GM23248 (cell line): ENCODE data around the gene WNT1. TPM values are rescaled to one million over a fixed set of nuclear protein-coding genes. Genes with fewer than 3 reads are reported as not detected.

Experiments used
- DNase-seq: peaks from one replicate; pipeline ENCODE4 v3.0.0-alpha.2; 2015
- H2AFZ ChIP-seq: fragments of 200-600 bp; sonication (generic); 2 replicates; pipeline ENCODE4 v1.6.1; 2016; ENCODE audit warnings: antibody characterized with exemption
- H3F3A ChIP-seq: fragments of 200-600 bp; sonication (generic); 2 replicates; pipeline ENCODE4 v1.6.1; 2016; ENCODE audit warnings: mild to moderate bottlenecking, antibody characterized with exemption, mixed run types; ENCODE audit not compliant: insufficient read depth
- H3K27ac ChIP-seq: fragments of 200-600 bp; sonication (generic); 2 replicates; pipeline ENCODE4 v1.5.1; 2016; ENCODE audit warnings: mild to moderate bottlenecking
- H3K27me3 ChIP-seq: fragments of 200-600 bp; sonication (generic); replicated peaks from 2 replicates; pipeline ENCODE4 v1.6.1; 2016; ENCODE audit warnings: mild to moderate bottlenecking; ENCODE audit not compliant: insufficient read depth
- H3K36me3 ChIP-seq: fragments of 200-600 bp; sonication (generic); 2 replicates; pipeline ENCODE4 v1.6.1; 2016; ENCODE audit warnings: low read depth, mild to moderate bottlenecking
- H3K4me1 ChIP-seq: fragments of 200-600 bp; sonication (generic); 2 replicates; pipeline ENCODE4 v1.6.1; 2016; ENCODE audit warnings: mild to moderate bottlenecking; ENCODE audit not compliant: insufficient read depth
- H3K4me2 ChIP-seq: fragments of 200-600 bp; sonication (generic); one replicate; pipeline ENCODE4 v1.6.1; 2016; ENCODE audit warnings: mild to moderate bottlenecking; ENCODE audit not compliant: unreplicated experiment
- H3K4me3 ChIP-seq: fragments of 200-600 bp; sonication (generic); 2 replicates; pipeline ENCODE4 v1.5.1; 2016; ENCODE audit warnings: mild to moderate bottlenecking
- H3K79me2 ChIP-seq: fragments of 200-600 bp; sonication (generic); 2 replicates; pipeline ENCODE4 v1.6.1; 2016; ENCODE audit warnings: mild to moderate bottlenecking; ENCODE audit not compliant: insufficient read depth
- H3K9ac ChIP-seq: fragments of 200-600 bp; sonication (generic); 2 replicates; pipeline ENCODE4 v1.6.1; 2016; ENCODE audit warnings: mild to moderate bottlenecking
- H3K9me2 ChIP-seq: fragments of 200-600 bp; sonication (generic); 2 replicates; pipeline ENCODE4 v1.6.1; 2016; ENCODE audit warnings: mixed run types, mild to moderate bottlenecking, moderate library complexity; ENCODE audit not compliant: insufficient read depth
- H3K9me3 ChIP-seq: fragments of 200-600 bp; sonication (generic); one replicate; pipeline ENCODE4 v1.6.1; 2017; ENCODE audit warnings: low read depth
- H4K20me1 ChIP-seq: fragments of 200-600 bp; sonication (generic); 2 replicates; pipeline ENCODE4 v1.6.0; 2016; ENCODE audit not compliant: insufficient read depth
- EZH2 ChIP-seq: fragments of 200-600 bp; sonication (generic); IDR thresholded peaks from 2 replicates; pipeline ENCODE4 v1.6.1; 2018; ENCODE audit warnings: antibody characterized with exemption, mild to moderate bottlenecking; ENCODE audit not compliant: insufficient read depth, poor library complexity, severe bottlenecking
- EZH2phosphoT487 ChIP-seq: fragments of 200-600 bp; sonication (generic); IDR thresholded peaks from 2 replicates; pipeline ENCODE4 v1.6.1; 2018; ENCODE audit warnings: antibody characterized with exemption, moderate library complexity, mild to moderate bottlenecking, low read depth; ENCODE audit not compliant: insufficient read depth
- WGBS, 2 experiments: methylation state at CpG; one replicate each; pipeline ENCODE4 v1.1.6; 2015 to 2017; ENCODE audit warnings: low lambda C conversion rate in 2 of 2, low coverage in 1 of 2; ENCODE audit errors: missing lambda C conversion rate in 2 of 2; 5-methylcytosine and 5-hydroxymethylcytosine counted together
- in situ Hi-C: fragments of 300-500 bp; cut with MboI; formaldehyde crosslinking; loops from 2 replicates; pipeline ENCODE4 v1.15.0; 2020
- polyA plus RNA-seq: library from polyadenylated mRNA; unstranded; fragments of >200 nt; fragmentation: Nextera tagmentation; extraction: Ambion mirVana; gene quantifications from 2 replicates; pipeline ENCODE4 v1.2.1, GENCODE V29; 2016
- total RNA-seq: library from RNA; depleted of rRNA; stranded (reverse); fragments of >200 nt; shearing (Covaris generic); gene quantifications from 2 replicates; pipeline ENCODE4 v1.2.3, GENCODE V29; 2014

Gene WNT1
- total and polyA plus RNA-seq, 2 experiments from 2014 or later: not detected

GRCh38 chr12:48970702-48971334, 7.3 kb upstream of the WNT1 start:
- Histone ChIP-seq H3K4me1 (peaks cover 31% of the 10 kb centered on the region), H3K27ac (no peak overlapping the region), H3K36me3 (no peaks in the 10 kb centered on the region), H3K9me2 (no peaks in the 10 kb centered on the region), H3K4me2 (peak overlapping the region; percentile 78), H2AFZ (peak overlapping the region; percentile 89), H3K9me3 (no peaks in the 10 kb centered on the region), H3F3A (no peaks in the 10 kb centered on the region; the same call in 1 of the 2 replicates), H3K27me3 (peaks cover 6% of the 10 kb centered on the region; the same call in 1 of the 2 replicates), H3K9ac (peak overlapping the region; percentile 35; the same call in 1 of the 2 replicates), H4K20me1 (no peaks in the 10 kb centered on the region), H3K4me3 (peak overlapping the region; percentile 66), H3K79me2 (no peaks in the 10 kb centered on the region)
- 31% methylated on average over 10 of the region's 10 CpGs for WGBS, 2 experiments
- DNase-seq: no peak
- in situ Hi-C loops: no loop called here
- peak; percentile 61 for TF ChIP-seq EZH2
- TF ChIP-seq EZH2phosphoT487: no peak

- Histone ChIP-seq H3K4me2 (no peak overlapping the region), H3K9me2 (no peaks in the 10 kb centered on the region), H3K27me3 (0 out of 2 replicates have a peak, but pooled peaks cover 6% of the 10 kb centered on the region), H3K9ac (0 out of 2 replicates have a peak overlapping the region, but pooled peaks have one; percentile 35), H4K20me1 (no peaks in the 10 kb centered on the region), H2AFZ (no peak overlapping the region), H3K27ac (no peak overlapping the region), H3F3A (peaks cover 3% of the 10 kb centered on the region; the same call in 1 of the 2 replicates), H3K36me3 (no peaks in the 10 kb centered on the region), H3K9me3 (no peaks in the 10 kb centered on the region), H3K4me3 (no peak overlapping the region; the same call in 1 of the 2 replicates), H3K79me2 (no peaks in the 10 kb centered on the region), H3K4me1 (peaks cover 32% of the 10 kb centered on the region)
- no peak for TF ChIP-seq EZH2
- TF ChIP-seq EZH2phosphoT487: no peak
- DNase-seq: peak; percentile 71
- WGBS, 2 experiments: 7 to 8% methylated on average over 23 of the region's 23 CpGs
- in situ Hi-C loops: no loop called here
Measured at GRCh38 chr12:48972213-48972951, 5.7 kb upstream of the WNT1 start.

- H2AFZ ChIP-seq: no peak overlapping the region
- no peak for DNase-seq
- no peak overlapping the region for H3K4me3 ChIP-seq
- no peak overlapping the region for H3K27ac ChIP-seq
- H3K9ac ChIP-seq: no peak overlapping the region
- H3K9me3 ChIP-seq: no peaks in the 10 kb centered on the region
- no peak overlapping the region for H3K4me2 ChIP-seq
- H3K79me2 ChIP-seq: no peaks in the 10 kb centered on the region
- no peaks in the 10 kb centered on the region for H3K9me2 ChIP-seq
- H4K20me1 ChIP-seq: no peaks in the 10 kb centered on the region
- TF ChIP-seq EZH2 (no peak), EZH2phosphoT487 (no peak)
- H3F3A ChIP-seq: peaks cover 3% of the 10 kb centered on the region; the same call in 1 of the 2 replicates
- WGBS, 2 experiments: 5 to 12% methylated on average over 3 of the region's 3 CpGs
- peaks cover 37% of the 10 kb centered on the region for H3K4me1 ChIP-seq
- in situ Hi-C loops: no loop called here
- 0 out of 2 replicates have a peak, but pooled peaks cover 6% of the 10 kb centered on the region for H3K27me3 ChIP-seq
- no peaks in the 10 kb centered on the region for H3K36me3 ChIP-seq
Measured at GRCh38 chr12:48972952-48973483, 5.1 kb upstream of the WNT1 start.

GRCh38 chr12:48973531-48973930, 4.6 kb upstream of the WNT1 start:
- Histone ChIP-seq H3K27ac (no peak overlapping the region), H2AFZ (no peak overlapping the region), H3F3A (peaks cover 3% of the 10 kb centered on the region; the same call in 1 of the 2 replicates), H4K20me1 (no peaks in the 10 kb centered on the region), H3K36me3 (no peaks in the 10 kb centered on the region), H3K4me2 (no peak overlapping the region), H3K79me2 (no peaks in the 10 kb centered on the region), H3K9ac (no peak overlapping the region), H3K4me1 (peaks cover 37% of the 10 kb centered on the region), H3K4me3 (no peak overlapping the region), H3K9me2 (no peaks in the 10 kb centered on the region), H3K27me3 (peaks cover 9% of the 10 kb centered on the region), H3K9me3 (no peaks in the 10 kb centered on the region)
- TF ChIP-seq EZH2phosphoT487: no peak
- TF ChIP-seq EZH2: no peak
- 14 to 19% methylated on average over 12 of the region's 12 CpGs for WGBS, 2 experiments
- peak; percentile 47 for DNase-seq
- in situ Hi-C loops: no loop called here
